Motor neuron (in vitro differentiated cells): ENCODE results near the gene UBTD1. TPM values are rescaled to one million over a fixed set of nuclear protein-coding genes. Genes with fewer than 3 reads are reported as not detected.
A peak's percentile ranks its signal among the peaks of the same experiment; 100 is the strongest.

Experiments
- ATAC-seq, 8 experiments: fragments of 200-7000 bp; cut with Tn5 transposase; replicated peaks in 6 of 8; 2 replicates each; pipeline ENCODE4 v1.8.0; 2021; ENCODE audit warnings: mild to moderate bottlenecking in 8 of 8, moderate library complexity in 8 of 8
- H3K27ac ChIP-seq, 2 donors: fragments of 250-450 bp; sonication (Bioruptor Pico); 2 replicates each; pipeline ENCODE4 v1.9.0; 2021; ENCODE audit warnings: antibody characterized with exemption in 2 of 2, mild to moderate bottlenecking in 2 of 2, moderate library complexity in 1 of 2
- H3K4me1 ChIP-seq, 2 donors: fragments of 250-450 bp; sonication (Bioruptor Pico); replicated peaks in 1 of 2; 2 replicates each; pipeline ENCODE4 v1.6.1; 2021; ENCODE audit warnings: antibody characterized with exemption in 2 of 2, mild to moderate bottlenecking in 2 of 2, moderate library complexity in 1 of 2
- H3K4me3 ChIP-seq, 5 donors: fragments of 250-450 bp; sonication (Bioruptor Pico); 2 replicates each; pipeline ENCODE4 v1.9.0; 2021; ENCODE audit warnings: antibody characterized with exemption in 5 of 5, mild to moderate bottlenecking in 5 of 5, moderate library complexity in 4 of 5
- WGBS, 10 experiments: fragments of 450-650 bp; shearing (Covaris generic); methylation state at CpG; one replicate each; pipeline ENCODE4 v1.0.0; 2022; 5-methylcytosine and 5-hydroxymethylcytosine counted together
- in situ Hi-C, 9 experiments: fragments of 400-800 bp; cut with MboI; loops; one replicate each; pipeline ENCODE4 v1.15.0; 2021; ENCODE audit warnings: low sequenced_read_pairs in 9 of 9, low pct_unique_long_range_greater_than_20kb in 2 of 9; ENCODE audit not compliant: unreplicated experiment in 9 of 9
- total RNA-seq, 8 experiments: library from RNA; unstranded; fragments of 300-600 nt; gene quantifications; 2 replicates each; pipeline versions ENCODE4 v1.2.3 to v1.2.4, GENCODE V29; 2022

The UBTD1 gene
- total RNA-seq, result 10 to 100 TPM in 3 of 8 experiments, 1 to 10 TPM in 5; 2.9 to 16.7 (median 6.9) TPM

GRCh38 chr10:97498841-97499560 lies at the start of gene UBTD1:
TSS of gene UBTD1 (plus strand) at chr10:97498924. CDS start at chr10:97499204, 280 bp downstream.
- H3K4me3 ChIP-seq, result peak within 1 kb of the TSS; percentile 67 to 92 (median 84)
- ATAC-seq, result peak; percentile 7 to 91 (median 16)
- 0% methylated on average over 12 of the region's 66 CpGs; no CpG with 5 or more reads in 9 of the 10 experiments for WGBS, 10 experiments
- H3K4me1 ChIP-seq, result peaks cover 2 to 10% of the 10 kb centered on the region in 2 donors
- H3K27ac ChIP-seq, result peak within 1 kb of the TSS; percentile 77 to 91
- in situ Hi-C loops, result no loop called here

DNA sequence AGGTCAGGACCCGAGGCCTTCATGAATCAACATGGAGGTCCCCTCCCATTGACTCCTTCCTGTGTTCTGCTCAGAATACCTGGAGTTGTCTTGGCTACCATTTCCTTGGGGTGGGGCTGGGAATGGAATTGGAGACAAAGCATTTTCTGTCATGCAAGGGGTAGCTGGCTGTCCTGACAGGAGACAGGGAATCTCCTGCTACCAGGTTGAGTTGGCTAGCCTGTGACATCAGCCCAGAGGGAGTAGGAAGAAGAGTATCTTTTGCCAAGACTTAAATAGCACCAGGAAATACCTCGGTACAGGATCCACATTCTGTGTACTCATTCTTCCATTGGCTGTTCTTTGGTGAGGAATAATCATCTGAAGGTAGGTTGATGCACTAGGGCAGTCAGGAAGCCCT lies 47.9 kb upstream of the UBTD1 start:
- peaks cover 5 to 6% of the 10 kb centered on the region in 2 donors for H3K4me1 ChIP-seq
- no peak overlapping the region for H3K27ac ChIP-seq
- whole genome bisulfite sequencing, 10 experiments, result 100% methylated on average over 1 to 2 of the region's 2 CpGs; no CpG with 5 or more reads in 7 of the 10 experiments
- no peak for ATAC-seq
- in situ Hi-C loops, result loop anchor here in 1 of 9 experiments (25.0 kb wide), 1 partner anchor 111 kb away; the partner anchor contains the start of gene ANKRD2
- no peak overlapping the region for H3K4me3 ChIP-seq

DNA sequence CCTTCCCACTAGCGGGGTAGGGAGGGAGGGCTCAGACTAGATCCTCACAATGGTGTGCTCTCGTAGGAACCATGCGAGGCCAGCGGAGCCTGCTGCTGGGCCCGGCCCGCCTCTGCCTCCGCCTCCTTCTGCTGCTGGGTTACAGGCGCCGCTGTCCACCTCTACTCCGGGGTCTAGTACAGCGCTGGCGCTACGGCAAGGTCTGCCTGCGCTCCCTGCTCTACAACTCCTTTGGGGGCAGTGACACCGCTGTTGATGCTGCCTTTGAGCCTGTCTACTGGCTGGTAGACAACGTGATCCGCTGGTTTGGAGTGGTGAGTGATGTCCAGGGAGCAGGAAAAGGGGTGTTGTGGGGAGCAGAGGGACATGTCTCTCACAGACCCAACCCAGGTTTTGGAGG lies 47.1 kb upstream of the UBTD1 start:
- Histone ChIP-seq H3K4me3 (no peak overlapping the region), H3K27ac (no peak overlapping the region), H3K4me1 (peaks cover 5% of the 10 kb centered on the region in 2 donors)
- 87 to 100% (median 91%) methylated on average over 1 to 10 of the region's 17 CpGs; no CpG with 5 or more reads in 5 of the 10 experiments for WGBS, 10 experiments
- ATAC-seq, result peak in 4 of 8 experiments; percentile 18 to 29 (median 27)
- in situ Hi-C loops, result loop anchor here in 1 of 9 experiments (25.0 kb wide), 1 partner anchor 111 kb away; the partner anchor contains the start of gene ANKRD2

GRCh38 chr10:97452352-97452751 lies 46.4 kb upstream of the UBTD1 start:
- no peak overlapping the region for H3K27ac ChIP-seq
- no peaks in the 10 kb centered on the region for H3K4me1 ChIP-seq
- H3K4me3 ChIP-seq, result no peak overlapping the region
- in situ Hi-C loops, result loop anchor here in 1 of 9 experiments (25.0 kb wide), 1 partner anchor 110 kb away; the partner anchor contains the start of gene ANKRD2
- 56 to 91% (median 83%) methylated on average over 1 to 6 of the region's 6 CpGs; no CpG with 5 or more reads in 5 of the 10 experiments for WGBS, 10 experiments
- no peak for ATAC-seq

DNA sequence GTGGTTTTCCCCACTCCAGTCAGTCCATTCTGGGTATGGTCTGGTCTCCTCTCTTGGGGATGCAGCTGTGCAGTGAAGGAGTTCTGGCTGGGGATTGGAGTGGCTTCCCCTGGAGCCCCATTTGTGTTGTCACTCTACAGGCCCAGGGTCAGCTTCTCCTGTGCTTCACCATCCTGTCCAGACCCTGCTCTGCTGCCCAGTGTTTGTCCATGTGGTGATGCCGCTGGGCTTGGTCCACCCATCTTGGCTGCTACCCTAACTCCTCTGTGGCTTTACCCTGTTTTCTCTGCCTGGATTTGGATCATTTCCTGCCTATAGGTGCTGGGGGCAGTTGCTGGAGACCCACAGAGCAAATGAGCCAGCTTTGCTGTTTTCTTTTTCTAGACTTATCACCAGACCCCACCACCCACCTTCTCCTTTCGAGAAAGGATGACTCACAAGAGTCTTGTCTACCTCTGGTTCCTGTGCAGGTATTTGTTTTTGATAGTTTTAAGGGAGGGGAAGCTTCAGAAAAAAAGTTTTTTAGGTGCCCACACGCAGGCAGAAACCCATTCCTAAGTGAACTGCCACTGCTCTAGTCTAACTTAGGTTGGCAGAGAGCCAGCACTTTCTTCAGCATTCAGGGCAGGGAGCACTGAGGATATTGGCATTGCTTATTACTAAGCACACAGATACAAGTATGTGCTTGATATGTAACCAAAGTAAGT lies 44.2 kb upstream of the UBTD1 start:
- Histone ChIP-seq H3K4me1 (no peaks in the 10 kb centered on the region), H3K4me3 (no peak overlapping the region), H3K27ac (no peak overlapping the region)
- 46 to 100% (median 90%) methylated on average over 1 to 3 of the region's 3 CpGs; no CpG with 5 or more reads in 4 of the 10 experiments for WGBS, 10 experiments
- in situ Hi-C loops, result loop anchor here in 1 of 9 experiments (25.0 kb wide), 1 partner anchor 108 kb away; the partner anchor contains the start of gene ANKRD2
- peak in 4 of 8 experiments; percentile 15 to 33 (median 18) for ATAC-seq

- no peak for ATAC-seq
- no peak overlapping the region for H3K27ac ChIP-seq
- no peaks in the 10 kb centered on the region for H3K4me1 ChIP-seq
- 0 to 100% (median 76%) methylated on average over 1 to 5 of the region's 5 CpGs; no CpG with 5 or more reads in 1 of the 10 experiments for WGBS, 10 experiments
- H3K4me3 ChIP-seq, result no peak overlapping the region
- in situ Hi-C loops, result loop anchor here in 1 of 9 experiments (25.0 kb wide), 1 partner anchor 106 kb away; the partner anchor contains the start of gene ANKRD2
Observed at GRCh38 chr10:97456034-97456685, 42.6 kb upstream of the UBTD1 start.

- Histone ChIP-seq H3K27ac (no peak overlapping the region), H3K4me1 (no peaks in the 10 kb centered on the region), H3K4me3 (no peak overlapping the region)
- in situ Hi-C loops, result loop anchor here in 1 of 9 experiments (25.0 kb wide), 1 partner anchor 106 kb away; the partner anchor contains the start of gene ANKRD2
- 60 to 100% (median 93%) methylated on average over 1 to 3 of the region's 3 CpGs; no CpG with 5 or more reads in 6 of the 10 experiments for WGBS, 10 experiments
- no peak for ATAC-seq
Observed at GRCh38 chr10:97456686-97457065, 42.0 kb upstream of the UBTD1 start.

- 20 to 100% (median 100%) methylated on average over 1 to 3 of the region's 7 CpGs; no CpG with 5 or more reads in 4 of the 10 experiments for WGBS, 10 experiments
- H3K27ac ChIP-seq, result no peak overlapping the region
- in situ Hi-C loops, result loop anchor here in 1 of 9 experiments (25.0 kb wide), 1 partner anchor 103 kb away; the partner anchor contains the start of gene ANKRD2
- no peak for ATAC-seq
- no peak overlapping the region for H3K4me3 ChIP-seq
- H3K4me1 ChIP-seq, result no peaks in the 10 kb centered on the region
Observed at GRCh38 chr10:97459111-97459510, 39.6 kb upstream of the UBTD1 start.

DNA sequence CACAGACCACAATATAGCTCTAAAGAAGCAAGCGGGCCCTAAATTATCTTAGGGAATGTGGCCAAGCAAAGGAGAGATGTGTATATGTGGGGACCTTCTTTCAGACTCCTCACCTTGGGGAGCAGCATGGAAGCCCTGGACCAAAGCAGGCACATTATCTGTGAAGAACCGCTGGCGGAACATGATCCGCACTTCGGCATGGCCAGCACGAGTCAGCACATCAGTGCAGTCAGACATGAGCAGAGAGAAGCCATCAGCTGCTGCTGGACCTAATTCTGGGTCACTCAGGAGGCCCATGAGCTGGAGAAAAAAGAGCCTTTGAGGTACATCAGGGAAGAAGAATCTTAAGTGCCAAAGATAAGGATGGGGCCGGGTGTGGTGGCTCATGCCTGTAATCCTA lies 38.8 kb upstream of the UBTD1 start:
- Histone ChIP-seq H3K4me3 (no peak overlapping the region), H3K27ac (no peak overlapping the region), H3K4me1 (no peaks in the 10 kb centered on the region)
- 60 to 100% (median 80%) methylated on average over 1 to 6 of the region's 7 CpGs; no CpG with 5 or more reads in 3 of the 10 experiments for WGBS, 10 experiments
- ATAC-seq, result no peak
- in situ Hi-C loops, result loop anchor here in 1 of 9 experiments (25.0 kb wide), 1 partner anchor 102 kb away; the partner anchor contains the start of gene ANKRD2

DNA sequence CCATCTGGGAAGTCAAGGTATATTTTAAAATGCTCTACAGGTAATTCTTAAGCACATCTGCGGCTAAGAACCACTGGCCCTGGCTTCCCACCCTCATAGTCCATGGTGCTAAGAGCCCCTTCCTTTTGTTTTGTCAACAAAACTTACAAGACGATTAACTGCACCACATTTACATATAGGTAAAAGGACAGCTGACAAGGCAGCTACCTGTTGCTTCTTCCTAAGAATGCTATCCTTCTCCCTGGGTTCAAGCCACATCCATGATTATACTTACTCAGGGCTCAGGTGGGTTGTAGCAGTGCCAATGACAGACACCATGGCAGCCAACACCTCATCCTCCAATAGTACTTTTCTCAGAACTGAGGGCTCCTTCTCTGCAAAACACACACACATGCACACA lies 36.4 kb upstream of the UBTD1 start:
- Histone ChIP-seq H3K27ac (no peak overlapping the region), H3K4me3 (no peak overlapping the region), H3K4me1 (no peaks in the 10 kb centered on the region)
- ATAC-seq, result no peak
- in situ Hi-C loops, result loop anchor here in 1 of 9 experiments (25.0 kb wide), 1 partner anchor 100 kb away; the partner anchor contains the start of gene ANKRD2
- 62 to 100% (median 93%) methylated on average over 1 to 2 of the region's 2 CpGs; no CpG with 5 or more reads in 4 of the 10 experiments for WGBS, 10 experiments

DNA sequence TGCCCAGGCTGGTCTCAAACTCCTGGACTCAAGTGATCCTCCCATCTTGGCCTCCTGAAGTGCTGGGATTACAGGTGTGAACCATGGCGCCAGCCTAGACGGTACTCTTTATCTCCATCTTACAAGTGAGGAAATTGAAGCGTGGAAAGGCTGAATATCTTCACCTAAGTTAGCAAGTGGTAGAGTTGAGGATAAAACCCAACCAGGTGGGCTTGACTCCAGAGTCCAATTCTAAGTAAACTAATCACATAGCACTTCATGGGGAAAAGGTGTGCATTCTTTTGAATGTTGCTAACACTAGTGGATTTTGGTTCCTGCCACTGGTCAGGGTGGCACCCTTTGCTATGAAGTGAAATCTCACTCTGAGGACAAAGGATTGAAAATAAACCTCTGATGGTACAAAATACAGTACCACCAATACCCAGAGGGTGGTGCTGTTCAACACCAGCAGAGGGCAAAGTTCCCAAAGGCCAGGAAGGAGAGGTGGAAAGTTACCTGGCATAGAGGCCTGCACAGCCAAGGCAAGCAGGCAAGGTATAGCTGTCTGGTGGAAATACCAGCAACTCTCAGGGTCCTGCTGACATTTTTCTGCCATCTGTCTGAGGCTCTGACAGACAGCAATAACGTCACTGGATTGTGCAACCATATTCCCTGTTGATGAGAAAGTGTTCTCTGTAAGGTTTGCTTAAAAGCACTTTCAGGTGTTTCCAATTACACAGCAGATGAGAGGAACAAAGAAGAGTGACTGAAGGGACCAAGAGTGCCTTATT lies 35.2 kb upstream of the UBTD1 start:
- in situ Hi-C loops, result loop anchor here in 1 of 9 experiments (25.0 kb wide), 1 partner anchor 99 kb away; the partner anchor contains the start of gene ANKRD2

More for the DNA sequence above, 35.2 kb upstream of the UBTD1 start:
- H3K4me1 ChIP-seq, result no peaks in the 10 kb centered on the region
- H3K27ac ChIP-seq, result no peak overlapping the region
- whole genome bisulfite sequencing, 10 experiments, result 70 to 100% (median 89%) methylated on average over 1 to 4 of the region's 4 CpGs; no CpG with 5 or more reads in 2 of the 10 experiments
- ATAC-seq, result peak in 7 of 8 experiments; percentile 22 to 72 (median 51)
- no peak overlapping the region for H3K4me3 ChIP-seq
